WTC11 (cell line): Measurements from ENCODE around the gene GHRL. TPM values are rescaled to one million over a fixed set of nuclear protein-coding genes. Genes with fewer than 3 reads are reported as not detected.

Source experiments
- ATAC-seq: fragments of 200-7000 bp; cut with Tn5 transposase; 2 replicates; pipeline ENCODE4 v1.10.0; 2021; ENCODE audit warnings: mild to moderate bottlenecking, moderate library complexity
- CTCF ChIA-PET: fragments of 300-600 bp; sonication (Branson Sonifier 250); formaldehyde crosslinking; loops from one replicate; lab custom pipeline; 2021; ENCODE audit warnings: antibody characterized with exemption; lab: Charles Lee
- POLR2A ChIA-PET: fragments of 350-600 bp; sonication (Branson Sonifier 250); formaldehyde crosslinking; loops from one replicate; lab custom pipeline; 2021; ENCODE audit warnings: antibody characterized with exemption; lab: Charles Lee
- DNase-seq: peaks from one replicate; pipeline ENCODE4 v3.0.0; 2021; ENCODE audit warnings: low spot score
- H3K27ac Mint-ChIP-seq: 2 replicates; pipeline ENCODE4 v1.8.0; 2021; ENCODE audit warnings: mixed read lengths
- H3K27me3 Mint-ChIP-seq: 2 replicates; pipeline ENCODE4 v1.8.0; 2021; ENCODE audit warnings: low read depth, mild to moderate bottlenecking, moderate library complexity, mixed read lengths
- H3K36me3 Mint-ChIP-seq: 2 replicates; pipeline ENCODE4 v1.8.0; 2021; ENCODE audit warnings: mixed read lengths
- H3K4me1 Mint-ChIP-seq: 2 replicates; pipeline ENCODE4 v1.8.0; 2022; ENCODE audit warnings: mixed read lengths
- H3K4me3 Mint-ChIP-seq: 2 replicates; pipeline ENCODE4 v1.8.0; 2021; ENCODE audit warnings: mild to moderate bottlenecking, moderate library complexity, mixed read lengths
- H3K9me3 Mint-ChIP-seq: 2 replicates; pipeline ENCODE4 v1.8.0; 2021; ENCODE audit warnings: mixed read lengths
- CREB1 ChIP-seq: sonication (generic); formaldehyde crosslinking; IDR thresholded peaks from 2 replicates; pipeline ENCODE4 v1.8.0; 2023; ENCODE audit warnings: mild to moderate bottlenecking, missing genetic modification reagents
- FOXK1 ChIP-seq: sonication (generic); formaldehyde crosslinking; IDR thresholded peaks from 2 replicates; pipeline ENCODE4 v1.8.0; 2022; ENCODE audit warnings: mild to moderate bottlenecking, moderate library complexity, missing genetic modification reagents
- FOXP4 ChIP-seq: sonication (generic); formaldehyde crosslinking; IDR thresholded peaks from 2 replicates; pipeline ENCODE4 v1.8.0; 2022; ENCODE audit warnings: mild to moderate bottlenecking, missing genetic modification reagents
- GTF2I ChIP-seq: fragments of 250-450 bp; sonication (Bioruptor Pico); conservative IDR thresholded peaks from 2 replicates; pipeline ENCODE4 v1.4.0; 2021; ENCODE audit warnings: mild to moderate bottlenecking
- NR3C1 ChIP-seq: sonication (generic); formaldehyde crosslinking; conservative IDR thresholded peaks from 2 replicates; pipeline ENCODE4 v1.8.1; 2023; ENCODE audit warnings: low read depth, mild to moderate bottlenecking, missing genetic modification reagents
- PRRX2 ChIP-seq: fragments of 250-450 bp; sonication (Bioruptor Pico); IDR thresholded peaks from 2 replicates; pipeline ENCODE4 v1.8.0; 2021; ENCODE audit warnings: mild to moderate bottlenecking
- RELA ChIP-seq: sonication (generic); formaldehyde crosslinking; IDR thresholded peaks from 2 replicates; pipeline ENCODE4 v1.8.1; 2022; ENCODE audit warnings: missing genetic modification reagents, mild to moderate bottlenecking, borderline replicate concordance
- ZNF121 ChIP-seq: sonication (generic); formaldehyde crosslinking; IDR thresholded peaks from 2 replicates; pipeline ENCODE4 v1.8.0; 2023; ENCODE audit warnings: missing genetic modification reagents
- ZNF138 ChIP-seq: sonication (generic); formaldehyde crosslinking; conservative IDR thresholded peaks from 2 replicates; pipeline ENCODE4 v1.8.1; 2022; ENCODE audit warnings: mild to moderate bottlenecking, moderate library complexity, missing genetic modification reagents
- ZNF317 ChIP-seq: sonication (generic); formaldehyde crosslinking; IDR thresholded peaks from 2 replicates; pipeline ENCODE4 v1.8.1; 2023; ENCODE audit warnings: low read depth, mild to moderate bottlenecking, moderate library complexity, missing genetic modification reagents, borderline replicate concordance
- ZNF671 ChIP-seq: fragments of 250-450 bp; sonication (Bioruptor Pico); IDR thresholded peaks from 2 replicates; pipeline ENCODE4 v1.8.0; 2021; ENCODE audit warnings: mild to moderate bottlenecking
- total RNA-seq: library from RNA; stranded (reverse); gene quantifications from 3 replicates; pipeline ENCODE4 v1.2.3, GENCODE V29; 2021
- TF ChIP-seq, protein P1 (sequence below): sonication (generic); formaldehyde crosslinking; IDR thresholded peaks from 2 replicates; pipeline ENCODE4 v1.8.0; 2022; ENCODE audit warnings: mild to moderate bottlenecking, missing genetic modification reagents
- TF ChIP-seq, protein P2 (sequence below): sonication (generic); formaldehyde crosslinking; IDR thresholded peaks from 2 replicates; pipeline ENCODE4 v1.8.1; 2023; ENCODE audit warnings: mild to moderate bottlenecking, missing genetic modification reagents, moderate library complexity
- TF ChIP-seq, protein P3 (sequence below): fragments of 250-450 bp; sonication (Bioruptor Pico); IDR thresholded peaks from 2 replicates; pipeline ENCODE4 v1.8.0; 2021; ENCODE audit warnings: mild to moderate bottlenecking
- TF ChIP-seq, protein P4 (sequence below): fragments of 250-450 bp; sonication (Bioruptor Pico); IDR thresholded peaks from 2 replicates; pipeline ENCODE4 v1.9.0; 2021; ENCODE audit warnings: moderate library complexity, mild to moderate bottlenecking, inconsistent platforms, borderline replicate concordance
- TF ChIP-seq, protein P5 (sequence below): sonication (generic); formaldehyde crosslinking; conservative IDR thresholded peaks from 2 replicates; pipeline ENCODE4 v1.8.1; 2023; ENCODE audit warnings: mild to moderate bottlenecking, low read depth, missing genetic modification reagents, moderate library complexity
- TF ChIP-seq, protein P6 (sequence below): sonication (generic); formaldehyde crosslinking; IDR thresholded peaks from 2 replicates; pipeline ENCODE4 v1.8.0; 2023; ENCODE audit warnings: missing genetic modification reagents
- TF ChIP-seq, protein P7 (sequence below): fragments of 250-450 bp; sonication (Bioruptor Pico); conservative IDR thresholded peaks from 2 replicates; pipeline ENCODE4 v1.9.0; 2021; ENCODE audit warnings: mild to moderate bottlenecking

GHRL gene
- total RNA-seq, 1 experiment from 2014 or later = 0.35 TPM

DNA sequence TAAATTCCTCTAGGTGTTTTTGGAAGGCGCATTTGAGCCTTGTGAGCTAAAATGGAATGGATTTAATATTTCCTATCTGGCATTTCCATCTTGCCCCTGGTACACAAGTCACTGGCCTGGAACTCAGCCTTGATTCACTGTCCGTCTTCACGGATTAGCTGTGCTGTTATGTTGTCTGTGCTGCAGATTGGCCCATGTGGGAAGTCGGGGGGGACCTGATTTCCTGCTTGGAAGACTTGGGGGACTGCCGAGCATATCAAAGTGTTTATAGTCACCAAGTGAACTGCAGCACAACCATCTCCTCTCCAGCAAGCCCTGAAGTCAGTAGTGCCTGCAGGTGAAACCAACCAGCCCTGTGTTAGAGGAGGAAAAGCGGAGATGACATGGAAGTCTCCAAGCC lies 12.2 kb downstream of the GHRL start:
- no peak for DNase-seq
- H3K4me1 Mint-ChIP-seq = no peaks in the 10 kb centered on the region
- ChIA-PET CTCF (interaction anchor here (0.7 to 1.9 kb wide), 4 partner anchors 17 to 115 kb away, joined by 3 to 19 read pairs (median 4); partner anchors contain the start of genes IRAK2 and TATDN2), POLR2A (no interaction called here)
- no peak for TF ChIP-seq ZNF121 (CRISPR knock-in tag)
- no peak for TF ChIP-seq FOXK1
- TF ChIP-seq FOXP4 (CRISPR knock-in tag) = no peak
- TF ChIP-seq, protein P1, sequence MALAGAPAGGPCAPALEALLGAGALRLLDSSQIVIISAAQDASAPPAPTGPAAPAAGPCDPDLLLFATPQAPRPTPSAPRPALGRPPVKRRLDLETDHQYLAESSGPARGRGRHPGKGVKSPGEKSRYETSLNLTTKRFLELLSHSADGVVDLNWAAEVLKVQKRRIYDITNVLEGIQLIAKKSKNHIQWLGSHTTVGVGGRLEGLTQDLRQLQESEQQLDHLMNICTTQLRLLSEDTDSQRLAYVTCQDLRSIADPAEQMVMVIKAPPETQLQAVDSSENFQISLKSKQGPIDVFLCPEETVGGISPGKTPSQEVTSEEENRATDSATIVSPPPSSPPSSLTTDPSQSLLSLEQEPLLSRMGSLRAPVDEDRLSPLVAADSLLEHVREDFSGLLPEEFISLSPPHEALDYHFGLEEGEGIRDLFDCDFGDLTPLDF (CRISPR knock-in tag) = no peak
- TF ChIP-seq, protein P2, sequence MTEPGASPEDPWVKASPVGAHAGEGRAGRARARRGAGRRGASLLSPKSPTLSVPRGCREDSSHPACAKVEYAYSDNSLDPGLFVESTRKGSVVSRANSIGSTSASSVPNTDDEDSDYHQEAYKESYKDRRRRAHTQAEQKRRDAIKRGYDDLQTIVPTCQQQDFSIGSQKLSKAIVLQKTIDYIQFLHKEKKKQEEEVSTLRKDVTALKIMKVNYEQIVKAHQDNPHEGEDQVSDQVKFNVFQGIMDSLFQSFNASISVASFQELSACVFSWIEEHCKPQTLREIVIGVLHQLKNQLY = no peak
- no peak for TF ChIP-seq ZNF317 (CRISPR knock-in tag)
- no peak for TF ChIP-seq ZNF138 (CRISPR knock-in tag)
- TF ChIP-seq, protein P3, sequence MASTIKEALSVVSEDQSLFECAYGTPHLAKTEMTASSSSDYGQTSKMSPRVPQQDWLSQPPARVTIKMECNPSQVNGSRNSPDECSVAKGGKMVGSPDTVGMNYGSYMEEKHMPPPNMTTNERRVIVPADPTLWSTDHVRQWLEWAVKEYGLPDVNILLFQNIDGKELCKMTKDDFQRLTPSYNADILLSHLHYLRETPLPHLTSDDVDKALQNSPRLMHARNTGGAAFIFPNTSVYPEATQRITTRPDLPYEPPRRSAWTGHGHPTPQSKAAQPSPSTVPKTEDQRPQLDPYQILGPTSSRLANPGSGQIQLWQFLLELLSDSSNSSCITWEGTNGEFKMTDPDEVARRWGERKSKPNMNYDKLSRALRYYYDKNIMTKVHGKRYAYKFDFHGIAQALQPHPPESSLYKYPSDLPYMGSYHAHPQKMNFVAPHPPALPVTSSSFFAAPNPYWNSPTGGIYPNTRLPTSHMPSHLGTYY = no peak
- TF ChIP-seq, protein P4, sequence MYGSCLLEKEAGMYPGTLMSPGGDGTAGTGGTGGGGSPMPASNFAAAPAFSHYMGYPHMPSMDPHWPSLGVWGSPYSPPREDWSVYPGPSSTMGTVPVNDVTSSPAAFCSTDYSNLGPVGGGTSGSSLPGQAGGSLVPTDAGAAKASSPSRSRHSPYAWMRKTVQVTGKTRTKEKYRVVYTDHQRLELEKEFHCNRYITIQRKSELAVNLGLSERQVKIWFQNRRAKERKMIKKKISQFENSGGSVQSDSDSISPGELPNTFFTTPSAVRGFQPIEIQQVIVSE (CRISPR knock-in tag) = no peak
- no peak for TF ChIP-seq GTF2I (CRISPR knock-in tag)
- TF ChIP-seq NR3C1 = no peak
- TF ChIP-seq PRRX2 (CRISPR knock-in tag) = no peak
- TF ChIP-seq, protein P5, sequence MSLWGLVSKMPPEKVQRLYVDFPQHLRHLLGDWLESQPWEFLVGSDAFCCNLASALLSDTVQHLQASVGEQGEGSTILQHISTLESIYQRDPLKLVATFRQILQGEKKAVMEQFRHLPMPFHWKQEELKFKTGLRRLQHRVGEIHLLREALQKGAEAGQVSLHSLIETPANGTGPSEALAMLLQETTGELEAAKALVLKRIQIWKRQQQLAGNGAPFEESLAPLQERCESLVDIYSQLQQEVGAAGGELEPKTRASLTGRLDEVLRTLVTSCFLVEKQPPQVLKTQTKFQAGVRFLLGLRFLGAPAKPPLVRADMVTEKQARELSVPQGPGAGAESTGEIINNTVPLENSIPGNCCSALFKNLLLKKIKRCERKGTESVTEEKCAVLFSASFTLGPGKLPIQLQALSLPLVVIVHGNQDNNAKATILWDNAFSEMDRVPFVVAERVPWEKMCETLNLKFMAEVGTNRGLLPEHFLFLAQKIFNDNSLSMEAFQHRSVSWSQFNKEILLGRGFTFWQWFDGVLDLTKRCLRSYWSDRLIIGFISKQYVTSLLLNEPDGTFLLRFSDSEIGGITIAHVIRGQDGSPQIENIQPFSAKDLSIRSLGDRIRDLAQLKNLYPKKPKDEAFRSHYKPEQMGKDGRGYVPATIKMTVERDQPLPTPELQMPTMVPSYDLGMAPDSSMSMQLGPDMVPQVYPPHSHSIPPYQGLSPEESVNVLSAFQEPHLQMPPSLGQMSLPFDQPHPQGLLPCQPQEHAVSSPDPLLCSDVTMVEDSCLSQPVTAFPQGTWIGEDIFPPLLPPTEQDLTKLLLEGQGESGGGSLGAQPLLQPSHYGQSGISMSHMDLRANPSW (CRISPR knock-in tag) = no peak
- TF ChIP-seq, protein P6, sequence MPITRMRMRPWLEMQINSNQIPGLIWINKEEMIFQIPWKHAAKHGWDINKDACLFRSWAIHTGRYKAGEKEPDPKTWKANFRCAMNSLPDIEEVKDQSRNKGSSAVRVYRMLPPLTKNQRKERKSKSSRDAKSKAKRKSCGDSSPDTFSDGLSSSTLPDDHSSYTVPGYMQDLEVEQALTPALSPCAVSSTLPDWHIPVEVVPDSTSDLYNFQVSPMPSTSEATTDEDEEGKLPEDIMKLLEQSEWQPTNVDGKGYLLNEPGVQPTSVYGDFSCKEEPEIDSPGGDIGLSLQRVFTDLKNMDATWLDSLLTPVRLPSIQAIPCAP (CRISPR knock-in tag) = no peak
- no peak for TF ChIP-seq CREB1 (CRISPR knock-in tag)
- TF ChIP-seq ZNF671 (CRISPR knock-in tag) = no peak
- TF ChIP-seq, protein P7, sequence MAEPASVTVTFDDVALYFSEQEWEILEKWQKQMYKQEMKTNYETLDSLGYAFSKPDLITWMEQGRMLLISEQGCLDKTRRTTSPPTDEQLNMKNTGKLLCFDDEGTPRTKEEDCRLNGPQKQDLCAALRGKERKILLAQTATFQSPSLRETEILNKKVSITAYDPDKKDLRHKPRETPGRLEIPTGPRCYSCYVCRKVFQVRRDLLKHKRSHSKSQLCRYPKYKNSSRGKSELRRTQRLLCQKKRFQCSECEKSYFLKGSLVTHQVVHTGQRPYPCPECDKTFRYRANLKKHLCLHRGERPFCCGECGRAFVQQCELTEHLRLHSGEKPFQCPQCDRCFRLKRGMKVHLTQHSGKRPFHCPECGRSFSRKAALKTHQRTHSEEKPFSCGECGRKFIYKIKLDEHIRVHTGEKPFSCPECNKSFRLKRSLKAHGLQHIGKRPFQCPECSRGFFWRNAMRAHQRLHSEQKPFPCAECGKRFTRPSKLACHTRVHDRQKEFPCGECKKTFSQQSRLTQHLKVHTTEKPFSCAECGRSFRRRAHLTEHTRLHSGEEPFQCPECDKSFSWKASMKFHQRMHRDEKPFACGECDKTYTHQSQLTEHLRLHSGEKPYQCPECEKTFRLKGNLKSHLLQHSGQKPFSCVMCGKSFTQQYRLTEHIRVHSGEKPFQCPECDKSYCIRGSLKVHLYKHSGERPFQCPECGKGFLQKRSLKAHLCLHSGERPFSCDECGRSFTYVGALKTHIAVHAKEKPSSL (CRISPR knock-in tag) = no peak
- TF ChIP-seq RELA (CRISPR knock-in tag) = no peak
- H3K9me3 Mint-ChIP-seq = no peaks in the 10 kb centered on the region
- H3K27me3 Mint-ChIP-seq = no peaks in the 10 kb centered on the region
- ATAC-seq = no peak
- H3K27ac Mint-ChIP-seq = no peak overlapping the region
- H3K36me3 Mint-ChIP-seq = peaks cover 35% of the 10 kb centered on the region
- no peak overlapping the region for H3K4me3 Mint-ChIP-seq
